HepG2 (cell line): Measurements from ENCODE around the gene CC2D1B. TPM values are rescaled to one million over a fixed set of nuclear protein-coding genes. Genes with fewer than 3 reads are reported as not detected.

Experiments used
- ATAC-seq: fragments of 200-7000 bp; cut with Tn5 transposase; 3 replicates; pipeline ENCODE4 v1.9.1; 2020; ENCODE audit warnings: mild to moderate bottlenecking, moderate library complexity
- BruUV-seq: library from RNA; stranded (reverse); fragments of 400-500 nt; replicated peaks from 2 replicates; lab custom pipeline; 2021; lab: Mats Ljungman, UMichigan
- CTCF ChIA-PET: fragments of 300-600 bp; formaldehyde crosslinking; extraction: SDS; loops from one replicate; lab custom pipeline; 2021; ENCODE audit warnings: low total read pairs, inconsistent platforms, low intra/inter-chr PET ratio; lab: Yijun Ruan, JAX
- POLR2A ChIA-PET: fragments of 350-600 bp; sonication (Branson Sonifier 250); formaldehyde crosslinking; loops from one replicate; lab custom pipeline; 2020; ENCODE audit warnings: antibody characterized with exemption, inconsistent platforms; lab: Yijun Ruan, JAX
- DNase-seq: peaks from one replicate; pipeline ENCODE4 v3.0.0-alpha.2; 2015; ENCODE audit warnings: low spot score
- FAIRE-seq: peaks from 3 replicates; lab custom pipeline; 2011; peaks lifted over from hg19 to GRCh38; lab: Jason Lieb, UNC
- H2AFZ ChIP-seq: one replicate; pipeline ENCODE4 v1.6.1; 2011; ENCODE audit warnings: low read length, inconsistent platforms
- H3K27ac ChIP-seq: fragments of 300-600 bp; 3 replicates; pipeline ENCODE4 v1.8.0; 2011; ENCODE audit warnings: mixed run types, mild to moderate bottlenecking, mixed read lengths, low read length, inconsistent platforms; ENCODE audit not compliant: insufficient read depth; ENCODE audit errors: extremely low read length
- H3K27me3 ChIP-seq, 2 experiments: fragments of 200-600 bp in 1 of 2; 2 replicates in 1 of 2; 3 replicates in 1 of 2; pipeline versions ENCODE4 v1.6.0 to v1.8.0; 2011; ENCODE audit warnings: low read length in 2 of 2, mild to moderate bottlenecking in 2 of 2, moderate library complexity in 2 of 2, inconsistent platforms in 1 of 2; ENCODE audit not compliant: insufficient read depth in 2 of 2, control insufficient read depth in 1 of 2
- H3K36me3 ChIP-seq, 2 experiments: fragments of 200-600 bp in 1 of 2; replicated peaks in 1 of 2; 2 replicates in 1 of 2; 3 replicates in 1 of 2; pipeline versions ENCODE4 v1.5.1 to v1.8.0; 2011; ENCODE audit warnings: low read length in 2 of 2, inconsistent platforms in 1 of 2; ENCODE audit not compliant: insufficient read depth in 2 of 2, control insufficient read depth in 1 of 2
- H3K4me1 ChIP-seq: 2 replicates; pipeline ENCODE4 v1.5.1; 2012; ENCODE audit warnings: low read length, inconsistent platforms; ENCODE audit not compliant: insufficient read depth
- H3K4me2 ChIP-seq: 2 replicates; pipeline ENCODE4 v1.6.0; 2011; ENCODE audit warnings: low read depth, low read length, inconsistent platforms
- H3K4me3 ChIP-seq, 3 experiments: fragments of 200-600 bp in 1 of 3; sonication (generic), shearing (Covaris generic) in 1 of 3; replicated peaks in 1 of 3; 2 replicates each; pipeline ENCODE4 v1.5.1; 2011 to 2016; ENCODE audit warnings: low read length in 3 of 3, inconsistent platforms in 2 of 3, low read depth in 2 of 3, mild to moderate bottlenecking in 2 of 3, control low read depth in 1 of 3, mixed read lengths in 1 of 3; ENCODE audit not compliant: insufficient read depth in 1 of 3
- H3K79me2 ChIP-seq: one replicate; pipeline ENCODE4 v1.6.1; 2011; ENCODE audit warnings: low read length, inconsistent platforms; ENCODE audit not compliant: insufficient read depth
- H3K9ac ChIP-seq: 2 replicates; pipeline ENCODE4 v1.6.0; 2011; ENCODE audit warnings: mild to moderate bottlenecking, low read depth, low read length, inconsistent platforms; ENCODE audit not compliant: insufficient read depth
- H3K9me3 ChIP-seq: 2 replicates; pipeline ENCODE4 v1.5.1; 2012; ENCODE audit warnings: mild to moderate bottlenecking, low read length
- H4K20me1 ChIP-seq: 2 replicates; pipeline ENCODE4 v1.6.0; 2011; ENCODE audit warnings: inconsistent platforms, mild to moderate bottlenecking, low read length, moderate library complexity; ENCODE audit not compliant: insufficient read depth
- ARHGAP35 ChIP-seq: sonication (generic); formaldehyde crosslinking; IDR thresholded peaks from 2 replicates; pipeline ENCODE4 v1.9.0; 2022; ENCODE audit warnings: mild to moderate bottlenecking, inconsistent platforms, moderate library complexity, missing genetic modification reagents, borderline replicate concordance
- CCAR2 ChIP-seq: fragments of 200-400 bp; formaldehyde crosslinking; optimal IDR thresholded peaks from 2 replicates; pipeline ENCODE3; 2018; ENCODE audit warnings: low read depth, mild to moderate bottlenecking, low read length, moderate library complexity
- ELF1 ChIP-seq: sonication (generic); formaldehyde crosslinking; IDR thresholded peaks from 2 replicates; pipeline ENCODE4 v1.4.0; 2020; ENCODE audit warnings: missing genetic modification reagents
- KAT7 ChIP-seq: IDR thresholded peaks from 2 replicates; pipeline ENCODE4 v1.6.1; 2018; ENCODE audit warnings: borderline replicate concordance, missing compliant biosample characterization
- MAFG ChIP-seq: sonication (generic); formaldehyde crosslinking; IDR thresholded peaks from 2 replicates; pipeline ENCODE4 v1.5.1; 2020; ENCODE audit warnings: mild to moderate bottlenecking, missing genetic modification reagents
- MED8 ChIP-seq: sonication (generic); formaldehyde crosslinking; IDR thresholded peaks from 2 replicates; pipeline ENCODE4 v1.8.1; 2023; ENCODE audit warnings: mild to moderate bottlenecking, missing genetic modification reagents; ENCODE audit not compliant: insufficient replicate concordance
- NFKBIZ ChIP-seq: IDR thresholded peaks from 2 replicates; pipeline ENCODE4 v1.6.1; 2018; ENCODE audit warnings: missing genetic modification reagents, missing compliant biosample characterization
- PHF21A ChIP-seq: sonication (generic); formaldehyde crosslinking; IDR thresholded peaks from 2 replicates; pipeline ENCODE4 v1.5.0; 2020; ENCODE audit warnings: mild to moderate bottlenecking, missing genetic modification reagents
- PRPF4 ChIP-seq: fragments of 200-400 bp; formaldehyde crosslinking; IDR thresholded peaks from 2 replicates; pipeline ENCODE4 v1.6.1; 2016; ENCODE audit warnings: low read length, low read depth; ENCODE audit not compliant: poor library complexity, severe bottlenecking
- SP2 ChIP-seq: sonication (generic); formaldehyde crosslinking; IDR thresholded peaks from 2 replicates; pipeline ENCODE4 v1.5.1; 2020; ENCODE audit warnings: mild to moderate bottlenecking, missing genetic modification reagents
- SPEN ChIP-seq: sonication (generic); formaldehyde crosslinking; IDR thresholded peaks from 2 replicates; pipeline ENCODE4 v1.5.1; 2020; ENCODE audit warnings: low read depth, mild to moderate bottlenecking, missing genetic modification reagents
- TBL1XR1 ChIP-seq: fragments of 150-350 bp; IDR thresholded peaks from 2 replicates; pipeline ENCODE4 v1.6.1; 2014; ENCODE audit warnings: borderline replicate concordance, low read length; ENCODE audit not compliant: partially characterized antibody
- THRA ChIP-seq: sonication (generic); formaldehyde crosslinking; IDR thresholded peaks from 2 replicates; pipeline ENCODE4 v1.4.0; 2020; ENCODE audit warnings: missing genetic modification reagents, borderline replicate concordance
- ZNF431 ChIP-seq: sonication (generic); formaldehyde crosslinking; IDR thresholded peaks from 2 replicates; pipeline ENCODE4 v1.9.0; 2022; ENCODE audit warnings: missing genetic modification reagents, low read depth, mild to moderate bottlenecking, borderline replicate concordance
- ZNF552 ChIP-seq: sonication (generic); formaldehyde crosslinking; IDR thresholded peaks from 2 replicates; pipeline ENCODE4 v1.9.0; 2022; ENCODE audit warnings: missing genetic modification reagents, mild to moderate bottlenecking, borderline replicate concordance
- ZNF737 ChIP-seq: sonication (generic); formaldehyde crosslinking; IDR thresholded peaks from 2 replicates; pipeline ENCODE4 v1.5.0; 2020; ENCODE audit warnings: missing genetic modification reagents, mild to moderate bottlenecking, borderline replicate concordance
- WGBS: methylation state at CpG from one replicate; pipeline ENCODE4 v1.1.6; 2017; ENCODE audit warnings: low lambda C conversion rate; 5-methylcytosine and 5-hydroxymethylcytosine counted together
- in situ Hi-C: cut with HindIII; loops from 2 replicates; pipeline ENCODE4 v1.10.0; 2017; ENCODE audit warnings: low pct_unique_long_range_greater_than_20kb; ENCODE audit not compliant: extremely low pct_ligation_motif_present
- intact Hi-C: fragments of 100-400 bp; cut with micrococcal nuclease; formaldehyde crosslinking; loops from one replicate; pipeline ENCODE4 v1.10.0; 2022; ENCODE audit not compliant: unreplicated experiment
- polyA plus RNA-seq, 8 experiments: library from polyadenylated mRNA; depleted of rRNA in 3 of 8; stranded (reverse) in 7 of 8; unstranded in 1 of 8; fragments of >200 nt; fragmentation: Illumina TruSeq in 4 of 8; extraction: Trizol in 4 of 8; gene quantifications; 2 replicates each; pipeline versions ENCODE4 v1.2.1 to v1.2.3, GENCODE V29; 2011 to 2016; ENCODE audit warnings: low read depth in 4 of 8, missing spikeins in 1 of 8, mixed read lengths in 1 of 8; ENCODE audit not compliant: insufficient read depth in 1 of 8
- total RNA-seq, 5 experiments: library from RNA; depleted of rRNA; stranded (reverse); fragments of >200 nt; fragmentation: Illumina TruSeq; extraction: Trizol; gene quantifications; 2 replicates each; pipeline ENCODE4 v1.2.3, GENCODE V29; 2016; ENCODE audit warnings: low read depth in 1 of 5
- TF ChIP-seq, protein P1 (sequence below): sonication (generic); formaldehyde crosslinking; IDR thresholded peaks from 2 replicates; pipeline ENCODE4 v1.4.0; 2020; ENCODE audit warnings: mild to moderate bottlenecking, missing genetic modification reagents
- TF ChIP-seq, protein P2 (sequence below): sonication (generic); formaldehyde crosslinking; conservative IDR thresholded peaks from 2 replicates; pipeline ENCODE4 v1.4.0; 2020; ENCODE audit warnings: missing genetic modification reagents
- TF ChIP-seq, protein P3 (sequence below): sonication (generic); formaldehyde crosslinking; IDR thresholded peaks from 2 replicates; pipeline ENCODE4 v1.8.1; 2023; ENCODE audit warnings: missing genetic modification reagents, inconsistent platforms, borderline replicate concordance

Gene CC2D1B
- total and polyA plus RNA-seq, 2 of the 13 experiments (the other 11 are each of a cell fraction or from before 2014, with no cell fraction given) = 7.2 to 19.2 TPM

GRCh38 chr1:52355436-52355835 lies 10.6 kb downstream of the CC2D1B start:
- ChIA-PET CTCF (no interaction called here), POLR2A (no interaction called here)
- no peaks in the 10 kb centered on the region for H4K20me1 ChIP-seq
- peaks cover 9% of the 10 kb centered on the region for H3K4me1 ChIP-seq
- WGBS = over 99% methylated on average over 8 of the region's 8 CpGs
- peaks cover 53 to 78% of the 10 kb centered on the region in 2 experiments for H3K36me3 ChIP-seq
- no peak overlapping the region for H3K27ac ChIP-seq
- intact Hi-C loops (no loop called here), in situ Hi-C loops (no loop called here)
- no peak for FAIRE-seq
- H3K9ac ChIP-seq = no peak overlapping the region
- DNase-seq = no peak
- no peaks in the 10 kb centered on the region for H3K79me2 ChIP-seq
- no peak overlapping the region for H3K4me2 ChIP-seq
- H2AFZ ChIP-seq = no peak overlapping the region
- no peak overlapping the region for H3K4me3 ChIP-seq
- TF ChIP-seq ARHGAP35 (CRISPR knock-in tag) (no peak), NFKBIZ (no peak), MAFG (no peak), SP2 (CRISPR knock-in tag) (no peak), SPEN (no peak), ZNF737 (CRISPR knock-in tag) (no peak), PHF21A (CRISPR knock-in tag) (no peak), ZNF552 (no peak), CCAR2 (no peak), MED8 (no peak), KAT7 (CRISPR knock-in tag) (no peak), ELF1 (CRISPR knock-in tag) (no peak), PRPF4 (no peak), TBL1XR1 (no peak), THRA (CRISPR knock-in tag) (no peak), ZNF431 (CRISPR knock-in tag) (no peak)
- TF ChIP-seq, protein P1, sequence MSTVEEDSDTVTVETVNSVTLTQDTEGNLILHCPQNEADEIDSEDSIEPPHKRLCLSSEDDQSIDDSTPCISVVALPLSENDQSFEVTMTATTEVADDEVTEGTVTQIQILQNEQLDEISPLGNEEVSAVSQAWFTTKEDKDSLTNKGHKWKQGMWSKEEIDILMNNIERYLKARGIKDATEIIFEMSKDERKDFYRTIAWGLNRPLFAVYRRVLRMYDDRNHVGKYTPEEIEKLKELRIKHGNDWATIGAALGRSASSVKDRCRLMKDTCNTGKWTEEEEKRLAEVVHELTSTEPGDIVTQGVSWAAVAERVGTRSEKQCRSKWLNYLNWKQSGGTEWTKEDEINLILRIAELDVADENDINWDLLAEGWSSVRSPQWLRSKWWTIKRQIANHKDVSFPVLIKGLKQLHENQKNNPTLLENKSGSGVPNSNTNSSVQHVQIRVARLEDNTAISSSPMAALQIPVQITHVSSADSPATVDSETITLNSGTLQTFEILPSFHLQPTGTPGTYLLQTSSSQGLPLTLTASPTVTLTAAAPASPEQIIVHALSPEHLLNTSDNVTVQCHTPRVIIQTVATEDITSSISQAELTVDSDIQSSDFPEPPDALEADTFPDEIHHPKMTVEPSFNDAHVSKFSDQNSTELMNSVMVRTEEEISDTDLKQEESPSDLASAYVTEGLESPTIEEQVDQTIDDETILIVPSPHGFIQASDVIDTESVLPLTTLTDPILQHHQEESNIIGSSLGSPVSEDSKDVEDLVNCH (CRISPR knock-in tag) = no peak
- TF ChIP-seq, protein P2, sequence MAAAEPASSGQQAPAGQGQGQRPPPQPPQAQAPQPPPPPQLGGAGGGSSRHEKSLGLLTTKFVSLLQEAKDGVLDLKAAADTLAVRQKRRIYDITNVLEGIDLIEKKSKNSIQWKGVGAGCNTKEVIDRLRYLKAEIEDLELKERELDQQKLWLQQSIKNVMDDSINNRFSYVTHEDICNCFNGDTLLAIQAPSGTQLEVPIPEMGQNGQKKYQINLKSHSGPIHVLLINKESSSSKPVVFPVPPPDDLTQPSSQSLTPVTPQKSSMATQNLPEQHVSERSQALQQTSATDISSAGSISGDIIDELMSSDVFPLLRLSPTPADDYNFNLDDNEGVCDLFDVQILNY (CRISPR knock-in tag) = no peak
- TF ChIP-seq, protein P3, sequence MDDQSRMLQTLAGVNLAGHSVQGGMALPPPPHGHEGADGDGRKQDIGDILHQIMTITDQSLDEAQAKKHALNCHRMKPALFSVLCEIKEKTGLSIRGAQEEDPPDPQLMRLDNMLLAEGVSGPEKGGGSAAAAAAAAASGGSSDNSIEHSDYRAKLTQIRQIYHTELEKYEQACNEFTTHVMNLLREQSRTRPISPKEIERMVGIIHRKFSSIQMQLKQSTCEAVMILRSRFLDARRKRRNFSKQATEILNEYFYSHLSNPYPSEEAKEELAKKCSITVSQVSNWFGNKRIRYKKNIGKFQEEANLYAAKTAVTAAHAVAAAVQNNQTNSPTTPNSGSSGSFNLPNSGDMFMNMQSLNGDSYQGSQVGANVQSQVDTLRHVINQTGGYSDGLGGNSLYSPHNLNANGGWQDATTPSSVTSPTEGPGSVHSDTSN (CRISPR knock-in tag) = no peak
- H3K27me3 ChIP-seq = no peaks in the 10 kb centered on the region
- no TSS peak for BruUV-seq
- no peak; the same call in 2 of the 3 replicates for ATAC-seq
- H3K9me3 ChIP-seq = no peaks in the 10 kb centered on the region
